OCI-LY3 (cell line): ENCODE data around the gene RTN4RL2.

Source experiments
- CTCF ChIP-seq: fragments of 200-600, 300-600 bp; sonication (generic); IDR thresholded peaks from 2 replicates; pipeline ENCODE4 v1.5.1; 2014; ENCODE audit warnings: antibody characterized with exemption, low read length, low read depth
- EZH2phosphoT487 ChIP-seq: fragments of 200-600 bp; shearing (Covaris generic); IDR thresholded peaks from 2 replicates; pipeline ENCODE4 v1.6.1; 2018; ENCODE audit warnings: antibody characterized with exemption, mixed run types, low read depth

- TF ChIP-seq CTCF = no peak
- no peak for TF ChIP-seq EZH2phosphoT487
Measured at GRCh38 chr11:57458060-57458409, 2.3 kb upstream of the RTN4RL2 start.
